Activated gamma-delta T cell (primary cell): ENCODE data around the gene NPY.
"Not testable (repeated sequence)": the region's sequence is repeated elsewhere in the genome, so short reads cannot be mapped to it uniquely, and the experiment has no call there.

Source experiments
- DNase-seq: peaks from one replicate; lab custom pipeline; 2025; lab: John Stamatoyannopoulos, UW
- total RNA-seq, 2 donors: gene quantifications; one replicate each; lab custom pipeline; 2026; lab: John Stamatoyannopoulos, UW

Gene NPY
- 0 reads per million in 2 donors for total RNA-seq

DNA sequence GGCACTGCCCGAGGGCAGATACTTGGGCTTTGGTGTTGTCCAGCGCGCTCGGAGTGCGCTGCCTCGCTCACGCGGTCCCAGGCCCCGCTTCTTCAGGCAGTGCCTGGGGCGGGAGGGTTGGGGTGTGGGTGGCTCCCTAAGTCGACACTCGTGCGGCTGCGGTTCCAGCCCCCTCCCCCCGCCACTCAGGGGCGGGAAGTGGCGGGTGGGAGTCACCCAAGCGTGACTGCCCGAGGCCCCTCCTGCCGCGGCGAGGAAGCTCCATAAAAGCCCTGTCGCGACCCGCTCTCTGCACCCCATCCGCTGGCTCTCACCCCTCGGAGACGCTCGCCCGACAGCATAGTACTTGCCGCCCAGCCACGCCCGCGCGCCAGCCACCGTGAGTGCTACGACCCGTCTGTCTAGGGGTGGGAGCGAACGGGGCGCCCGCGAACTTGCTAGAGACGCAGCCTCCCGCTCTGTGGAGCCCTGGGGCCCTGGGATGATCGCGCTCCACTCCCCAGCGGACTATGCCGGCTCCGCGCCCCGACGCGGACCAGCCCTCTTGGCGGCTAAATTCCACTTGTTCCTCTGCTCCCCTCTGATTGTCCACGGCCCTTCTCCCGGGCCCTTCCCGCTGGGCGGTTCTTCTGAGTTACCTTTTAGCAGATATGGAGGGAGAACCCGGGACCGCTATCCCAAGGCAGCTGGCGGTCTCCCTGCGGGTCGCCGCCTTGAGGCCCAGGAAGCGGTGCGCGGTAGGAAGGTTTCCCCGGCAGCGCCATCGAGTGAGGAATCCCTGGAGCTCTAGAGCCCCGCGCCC is at the start of gene NPY:
NPY (plus strand) TSS at position 294 of the 802 bp plus-strand sequence. CDS start 1,051 bp downstream, outside the sequence.
- peak; percentile 9 for DNase-seq

DNA sequence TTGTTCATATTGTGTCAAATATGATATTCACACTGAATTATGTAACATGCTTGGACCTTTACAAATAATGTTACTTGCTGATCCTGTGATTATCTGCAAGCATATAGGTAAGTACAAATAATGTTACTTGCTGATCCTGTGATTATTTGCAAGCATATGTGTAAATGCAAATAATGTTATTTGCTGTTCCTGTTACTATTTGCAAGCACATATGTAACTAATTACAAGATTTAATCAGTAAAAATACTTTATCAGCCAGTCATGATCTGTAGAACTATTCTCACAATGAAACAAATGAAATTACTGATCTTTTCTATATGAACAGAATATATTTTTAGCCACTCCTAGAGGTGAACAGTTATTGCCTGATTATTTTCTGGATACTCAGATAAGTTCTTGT is 44.7 kb upstream of the NPY start:
- no peak for DNase-seq

DNA sequence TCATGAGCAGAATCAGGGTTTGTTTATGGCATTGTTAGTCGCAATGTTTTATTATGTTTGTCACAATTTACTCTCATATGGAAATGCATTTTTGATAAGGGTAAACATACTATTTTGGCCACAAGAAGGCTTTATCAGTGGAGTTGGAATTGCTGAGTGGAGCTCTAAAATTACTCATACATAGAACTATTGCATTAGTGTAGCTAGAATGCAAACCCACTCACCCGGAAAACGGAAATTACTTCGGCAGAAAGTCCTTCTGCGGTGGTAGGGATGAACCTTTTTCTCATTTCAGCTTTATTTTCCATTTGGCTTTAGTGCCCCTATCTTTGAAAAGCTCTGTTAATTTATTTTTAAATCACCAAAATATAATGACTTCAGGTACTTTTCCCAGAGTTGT is 42.8 kb upstream of the NPY start:
- DNase-seq = no peak

DNA sequence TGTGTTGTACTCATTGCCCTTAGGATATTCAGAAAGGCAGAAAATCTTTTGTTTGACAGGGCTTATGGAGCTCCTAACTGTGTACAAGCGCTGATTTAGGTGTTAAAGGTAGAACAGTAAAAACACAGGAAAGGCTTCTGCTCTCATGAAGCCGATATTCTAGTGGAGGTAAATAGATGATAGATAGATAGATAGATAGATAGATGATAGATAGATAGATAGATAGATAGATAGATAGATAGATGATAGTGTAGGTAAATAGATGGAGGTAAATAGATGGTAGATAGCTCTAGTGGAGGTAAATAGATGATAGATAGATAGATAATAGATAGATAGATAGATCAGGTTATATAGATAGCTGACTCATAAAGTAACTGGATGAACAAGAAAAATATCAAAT is 39.4 kb upstream of the NPY start:
- no peak for DNase-seq

DNA sequence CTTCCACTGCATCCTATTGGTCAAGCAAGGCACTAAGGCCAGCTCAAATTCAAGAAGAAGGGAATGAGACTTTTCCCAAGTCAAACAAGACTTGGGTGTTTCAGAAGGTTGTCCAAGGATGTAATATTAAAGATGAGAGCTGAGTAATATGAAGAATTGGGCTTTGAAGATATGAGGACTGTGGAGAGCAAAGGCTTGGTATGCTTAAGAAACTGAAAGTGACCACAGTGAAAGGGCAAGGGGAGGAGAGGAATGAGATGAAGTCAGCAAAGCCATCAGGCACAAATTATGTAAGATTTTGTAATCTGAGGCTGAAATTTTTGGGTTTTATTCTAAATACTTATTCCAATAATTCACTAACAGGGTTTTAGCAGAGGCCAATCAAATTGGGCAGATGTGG is 38.6 kb upstream of the NPY start:
- DNase-seq = no peak

DNA sequence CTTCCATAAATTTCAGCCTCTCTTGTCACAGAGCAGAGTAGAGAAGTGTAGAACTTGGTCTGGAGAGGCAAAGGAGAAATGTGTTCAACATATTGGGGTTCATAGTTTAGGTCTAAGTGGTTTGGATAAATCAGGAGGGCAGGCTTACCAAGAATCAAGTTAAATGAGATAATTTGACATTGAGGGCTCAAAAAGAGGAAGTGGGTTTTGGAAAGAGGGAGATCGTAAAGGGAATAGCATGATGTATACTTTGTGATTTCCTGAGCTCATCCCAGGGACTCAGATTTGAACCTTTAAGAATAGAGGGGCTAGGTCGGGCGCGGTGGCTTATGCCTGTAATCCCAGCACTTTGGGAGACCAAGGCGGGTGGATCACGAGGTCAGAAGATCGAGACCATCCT is 34.7 kb upstream of the NPY start:
- DNase-seq = no peak

DNA sequence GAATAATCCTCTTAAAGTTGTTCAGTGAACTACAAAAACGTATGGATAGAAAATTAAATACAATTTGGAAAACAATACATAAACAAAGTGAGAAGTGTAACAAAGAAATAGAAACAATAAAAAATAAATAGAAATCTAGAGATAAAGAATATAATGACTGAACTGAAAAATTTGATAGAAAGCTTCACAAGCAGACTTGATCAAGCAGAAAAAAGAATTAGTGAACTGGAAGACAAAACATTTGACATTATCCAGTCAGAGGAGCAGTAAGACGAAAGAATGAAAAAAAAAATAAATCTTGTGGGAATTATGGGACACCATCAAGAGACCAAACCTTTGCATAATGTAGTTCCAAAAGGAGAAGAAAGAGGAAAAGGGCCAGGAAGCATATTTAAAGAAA is 32.4 kb upstream of the NPY start:
- DNase-seq = no peak

DNA sequence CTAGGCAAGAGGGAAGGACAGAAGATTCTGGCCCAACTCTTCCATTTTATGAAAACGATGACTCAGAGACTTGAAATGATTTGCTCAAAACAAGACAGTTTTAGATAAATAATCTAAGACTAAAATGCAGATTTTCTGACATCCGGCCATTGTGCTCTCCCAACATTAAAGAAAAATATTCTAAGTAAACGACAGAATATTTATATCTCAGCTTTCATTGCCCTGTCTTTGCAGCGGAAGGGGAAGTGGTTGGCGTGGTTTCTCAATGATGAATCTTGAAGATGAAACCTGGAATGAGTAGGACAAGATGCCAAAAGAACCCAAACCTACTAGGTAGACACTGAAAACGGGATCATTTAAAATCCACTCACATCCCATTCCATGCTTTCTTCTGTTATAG is 28.9 kb upstream of the NPY start:
- DNase-seq = no peak

DNA sequence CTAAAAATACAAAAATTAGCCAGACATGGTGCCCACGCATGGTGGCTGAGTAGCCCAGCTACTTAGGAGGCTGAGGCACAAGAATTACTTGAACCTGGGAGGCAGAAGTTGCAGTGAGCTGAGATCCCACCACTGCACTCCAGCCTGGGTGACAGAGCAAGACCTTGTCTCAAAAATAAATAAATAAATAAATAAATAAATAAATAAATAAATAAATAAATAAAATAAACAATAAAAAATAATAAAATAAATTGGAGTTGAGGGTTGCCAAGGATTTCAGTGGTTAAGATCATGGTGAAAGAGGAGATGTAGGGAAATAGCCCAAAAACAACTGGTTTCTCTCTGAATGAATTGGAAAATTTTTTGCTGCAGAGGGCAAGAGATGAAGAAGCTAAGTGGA is 25.7 kb upstream of the NPY start:
- not testable (repeated sequence) for DNase-seq

DNA sequence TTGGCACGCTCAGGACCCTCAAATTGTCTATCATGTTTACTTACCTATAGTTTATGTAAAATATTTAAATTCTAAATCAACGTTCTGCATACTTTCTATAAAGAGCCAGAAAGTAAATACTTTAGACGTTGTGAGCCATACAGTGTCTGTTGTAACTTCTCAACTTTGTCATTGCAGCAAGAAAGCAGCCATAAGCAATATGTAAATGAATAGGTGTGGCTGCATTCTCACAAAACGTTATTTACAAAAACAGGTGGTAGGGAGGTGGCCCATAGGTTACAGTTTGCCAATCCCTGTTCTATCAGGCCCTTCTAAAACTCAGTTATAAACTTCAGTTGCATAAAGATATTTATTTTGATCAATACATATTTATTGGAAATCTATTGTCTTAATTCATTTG is 12.1 kb upstream of the NPY start:
- DNase-seq = no peak

DNA sequence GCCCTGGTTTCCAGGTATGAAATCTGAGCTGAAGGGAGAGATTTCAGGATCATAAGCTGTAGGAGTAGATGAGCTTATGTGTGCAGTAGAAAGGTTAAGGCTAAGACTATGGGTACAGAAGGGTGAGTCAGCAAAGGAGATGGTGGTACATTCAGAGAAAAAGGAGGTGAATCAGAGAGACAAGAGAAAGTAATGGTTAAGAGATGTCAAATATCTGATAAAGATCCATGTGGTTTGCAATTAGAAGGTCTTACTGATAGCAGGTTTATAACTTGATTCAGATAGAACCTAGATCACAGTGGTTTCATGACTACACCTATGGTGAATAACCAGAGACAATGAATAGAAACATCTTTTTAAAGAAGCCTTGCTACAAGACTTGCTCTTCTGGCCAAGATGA is 4.5 kb upstream of the NPY start:
- DNase-seq = no peak

DNA sequence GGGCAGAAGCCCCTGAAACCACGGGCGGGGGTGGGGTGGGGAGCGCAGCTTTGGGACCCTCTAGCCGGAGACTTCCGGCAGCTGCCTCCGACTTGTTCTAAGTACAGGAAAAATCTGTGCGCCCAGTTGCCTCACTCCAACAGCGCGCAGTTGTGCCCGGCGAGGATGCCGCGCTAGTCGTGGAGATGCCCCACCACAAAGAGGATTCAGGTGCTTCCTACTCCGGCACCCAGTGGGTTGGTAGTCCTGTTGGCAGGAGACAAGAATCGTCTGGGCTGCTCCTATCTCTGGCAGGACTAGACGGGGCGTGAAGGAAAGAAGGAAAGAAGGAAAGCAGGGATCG is 465 bp upstream of the NPY start:
- DNase-seq = no peak

DNA sequence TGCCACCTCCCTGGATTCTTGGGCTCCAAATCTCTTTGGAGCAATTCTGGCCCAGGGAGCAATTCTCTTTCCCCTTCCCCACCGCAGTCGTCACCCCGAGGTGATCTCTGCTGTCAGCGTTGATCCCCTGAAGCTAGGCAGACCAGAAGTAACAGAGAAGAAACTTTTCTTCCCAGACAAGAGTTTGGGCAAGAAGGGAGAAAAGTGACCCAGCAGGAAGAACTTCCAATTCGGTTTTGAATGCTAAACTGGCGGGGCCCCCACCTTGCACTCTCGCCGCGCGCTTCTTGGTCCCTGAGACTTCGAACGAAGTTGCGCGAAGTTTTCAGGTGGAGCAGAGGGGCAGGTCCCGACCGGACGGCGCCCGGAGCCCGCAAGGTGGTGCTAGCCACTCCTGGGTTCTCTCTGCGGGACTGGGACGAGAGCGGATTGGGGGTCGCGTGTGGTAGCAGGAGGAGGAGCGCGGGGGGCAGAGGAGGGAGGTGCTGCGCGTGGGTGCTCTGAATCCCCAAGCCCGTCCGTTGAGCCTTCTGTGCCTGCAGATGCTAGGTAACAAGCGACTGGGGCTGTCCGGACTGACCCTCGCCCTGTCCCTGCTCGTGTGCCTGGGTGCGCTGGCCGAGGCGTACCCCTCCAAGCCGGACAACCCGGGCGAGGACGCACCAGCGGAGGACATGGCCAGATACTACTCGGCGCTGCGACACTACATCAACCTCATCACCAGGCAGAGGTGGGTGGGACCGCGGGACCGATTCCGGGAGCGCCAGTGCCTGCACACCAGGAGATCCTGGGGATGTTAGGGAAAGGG is 913 bp downstream of the NPY start:
- DNase-seq = no peak

DNA sequence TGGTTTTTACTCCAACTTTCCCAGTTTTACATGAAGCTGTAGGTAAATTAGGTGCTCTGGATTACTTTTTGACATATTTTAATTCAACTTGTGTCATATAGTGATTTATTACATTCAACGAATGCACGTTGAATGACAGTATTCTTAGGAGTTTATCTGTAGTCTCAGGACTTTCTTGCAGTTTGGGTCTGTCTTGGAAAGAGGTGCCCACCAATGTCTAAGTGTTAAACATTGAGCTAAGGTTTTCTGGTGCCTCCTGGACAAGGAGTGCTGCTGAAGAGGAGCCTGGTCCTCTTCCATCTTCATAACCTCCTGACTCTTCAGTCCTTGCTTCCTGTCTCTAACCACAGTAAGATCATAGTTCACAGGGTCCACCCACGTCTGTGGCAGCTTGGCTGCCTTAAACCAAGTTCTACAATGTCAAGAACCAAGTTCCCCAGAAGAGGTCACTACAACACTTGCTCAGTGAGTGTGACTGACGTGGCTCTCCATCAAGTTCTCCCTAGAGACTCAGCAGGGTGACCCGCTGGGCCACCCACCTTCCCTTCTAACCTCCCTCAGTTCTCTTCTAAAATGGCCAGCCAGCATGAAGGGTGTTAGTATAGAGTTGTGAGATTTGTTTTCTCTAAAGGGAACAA is 6.1 kb downstream of the NPY start:
- no peak for DNase-seq

DNA sequence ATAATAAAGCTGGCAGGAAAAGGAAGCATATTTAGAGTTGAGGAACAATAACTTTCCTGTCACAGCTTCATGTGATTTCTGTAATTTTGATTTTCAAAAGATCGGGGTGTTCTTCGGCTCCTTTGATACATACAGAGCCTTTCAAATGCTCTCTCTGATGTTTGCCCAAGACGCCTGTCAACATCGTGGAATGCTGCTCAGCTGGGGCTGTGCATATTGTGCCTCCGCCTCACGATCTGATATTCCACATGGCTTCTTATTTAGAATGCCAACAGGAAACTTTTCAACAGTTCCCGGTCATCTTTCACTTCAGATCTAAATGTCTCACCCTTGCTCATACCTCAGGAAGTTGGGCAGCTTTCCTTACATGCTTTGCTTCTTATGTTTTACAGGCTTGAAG is 7.3 kb downstream of the NPY start:
- DNase-seq = no peak

DNA sequence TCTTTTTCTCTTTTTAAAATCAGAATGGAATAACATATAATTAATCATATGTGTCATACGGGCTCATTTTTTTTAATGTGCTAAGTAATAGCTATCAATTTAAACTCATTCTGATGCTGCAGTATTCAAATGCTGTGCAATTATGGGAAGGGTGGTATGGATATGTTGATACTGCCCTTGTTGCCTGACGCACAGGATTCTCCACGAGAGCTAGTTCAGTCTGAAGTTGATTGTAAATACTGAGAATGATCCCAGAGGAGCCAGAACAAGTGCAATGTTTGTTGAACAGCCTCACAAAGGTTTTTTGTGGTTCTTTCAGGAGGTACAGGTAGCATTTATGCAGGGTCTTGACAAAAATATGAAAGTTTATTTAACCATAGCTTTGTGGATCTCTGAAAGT is 13.4 kb downstream of the NPY start:
- DNase-seq = no peak

DNA sequence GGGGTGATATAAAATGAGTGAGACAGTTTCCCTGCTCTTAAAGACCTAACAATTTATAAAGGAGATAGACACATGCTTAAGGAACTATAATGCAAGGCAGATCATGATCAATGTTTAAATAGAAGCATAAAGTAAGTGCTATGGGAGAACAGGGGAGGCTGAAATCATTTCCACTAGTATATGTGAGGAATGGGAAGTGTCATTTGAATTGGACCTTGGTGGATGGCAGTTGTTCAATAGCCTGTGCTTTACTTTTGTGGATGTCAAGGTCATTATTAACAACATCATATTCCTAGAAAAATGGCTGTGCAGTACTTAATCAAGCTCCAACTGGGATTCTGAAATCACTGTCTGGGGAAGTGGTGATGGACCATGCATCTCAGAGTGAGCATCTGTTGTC is 14.7 kb downstream of the NPY start:
- DNase-seq = no peak

DNA sequence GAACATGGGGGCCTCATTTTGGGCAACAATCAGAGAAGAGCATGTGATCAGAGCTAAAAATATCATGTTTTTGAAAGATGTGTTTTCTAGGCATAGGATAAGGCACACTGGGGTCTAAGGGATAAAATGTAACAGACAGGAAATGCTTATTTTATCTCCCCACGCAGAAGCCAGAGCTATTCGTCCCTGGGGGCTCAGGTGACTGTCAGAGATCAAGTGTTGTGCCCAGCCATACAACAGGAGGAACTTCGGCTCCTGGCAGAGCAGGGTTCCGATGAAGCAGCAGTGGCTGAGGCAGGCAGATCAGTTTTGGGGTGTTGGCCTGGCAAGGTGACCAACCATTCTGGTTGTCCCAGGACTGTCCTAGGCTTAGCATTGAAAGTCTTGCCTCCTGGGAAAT is 15.2 kb downstream of the NPY start:
- no peak for DNase-seq

DNA sequence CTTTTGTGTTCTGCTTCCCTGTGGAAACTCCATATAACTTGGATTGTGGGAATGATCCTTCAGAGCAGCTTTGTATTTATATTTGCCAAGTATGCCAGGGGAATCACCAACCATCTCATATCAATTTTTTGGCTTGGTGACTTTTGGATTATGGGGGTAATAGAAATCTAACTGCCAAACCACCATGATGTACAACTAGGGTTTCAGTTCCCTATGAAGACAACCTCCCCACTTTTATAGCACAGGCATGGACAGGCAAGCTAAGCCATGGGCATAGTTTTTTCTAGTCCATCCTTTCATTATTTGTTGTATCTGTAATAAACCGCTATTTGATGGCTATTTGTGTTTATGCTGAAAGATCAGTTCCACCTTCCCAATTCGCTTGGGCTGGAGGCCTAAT is 17.7 kb downstream of the NPY start:
- no peak for DNase-seq

DNA sequence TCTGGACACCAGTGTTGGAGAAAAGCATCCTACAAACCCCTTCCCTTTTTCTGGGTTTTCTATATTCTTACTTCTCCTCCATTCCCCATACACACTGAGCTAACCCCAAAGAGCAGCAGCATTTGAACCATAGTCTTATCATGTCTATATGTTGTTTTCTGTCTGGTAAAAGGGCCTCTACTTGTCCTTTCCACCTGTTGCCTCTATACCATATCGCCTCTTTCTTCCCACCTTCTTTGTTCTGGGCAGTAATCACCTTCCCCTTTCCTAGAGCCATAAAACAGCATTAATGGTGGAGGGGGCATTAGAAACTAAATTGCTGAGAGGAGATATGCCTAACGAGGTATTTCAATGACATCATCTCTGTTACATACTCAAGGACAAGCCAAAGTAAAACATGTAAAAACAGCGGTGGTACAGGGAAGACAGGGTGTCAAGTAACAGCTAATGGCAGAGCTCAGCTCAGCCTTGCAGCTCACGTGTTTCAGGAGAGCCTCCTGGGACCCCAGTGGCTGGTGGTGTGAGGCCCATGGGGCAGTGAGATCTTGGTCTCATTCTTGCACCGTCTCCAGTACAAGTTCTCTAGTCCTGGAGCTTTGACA is 20.6 kb downstream of the NPY start:
- DNase-seq = no peak

DNA sequence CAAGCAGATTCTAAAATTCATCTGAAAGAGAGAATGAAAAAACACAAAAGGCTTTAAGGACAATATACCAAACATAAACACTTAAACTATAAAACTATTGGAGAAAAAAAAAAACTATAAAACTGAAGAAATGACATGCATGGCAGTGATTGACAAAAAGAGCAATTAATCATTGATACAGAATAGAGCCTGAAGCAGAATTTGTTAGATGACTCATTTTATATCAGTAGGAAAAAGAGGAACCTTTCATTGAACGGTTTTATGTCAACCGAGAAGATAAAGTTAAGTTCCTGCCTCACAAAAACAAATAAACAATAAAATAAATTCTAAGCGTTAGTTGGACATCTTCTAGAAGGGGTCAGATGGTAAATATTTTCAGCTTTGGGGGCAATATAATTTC is 23.3 kb downstream of the NPY start:
- no peak for DNase-seq

DNA sequence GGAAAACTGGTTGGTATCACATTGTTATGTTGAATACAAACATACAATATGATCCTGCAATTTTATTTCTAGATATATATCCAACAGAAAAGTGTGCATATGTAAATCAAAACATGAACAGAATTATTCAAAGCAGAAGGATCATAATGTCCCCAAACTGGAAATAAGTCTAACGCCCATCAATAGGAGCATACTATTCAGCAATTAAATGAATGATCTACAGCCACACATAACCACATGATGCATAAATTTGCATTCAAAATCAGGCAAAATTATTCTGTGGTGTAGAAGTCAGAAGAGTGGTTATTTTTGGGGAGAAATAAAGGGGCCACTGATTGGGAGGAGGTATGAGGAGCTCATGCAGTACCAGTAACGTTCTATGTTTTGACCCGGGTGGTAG is 28.6 kb downstream of the NPY start:
- DNase-seq = no peak

DNA sequence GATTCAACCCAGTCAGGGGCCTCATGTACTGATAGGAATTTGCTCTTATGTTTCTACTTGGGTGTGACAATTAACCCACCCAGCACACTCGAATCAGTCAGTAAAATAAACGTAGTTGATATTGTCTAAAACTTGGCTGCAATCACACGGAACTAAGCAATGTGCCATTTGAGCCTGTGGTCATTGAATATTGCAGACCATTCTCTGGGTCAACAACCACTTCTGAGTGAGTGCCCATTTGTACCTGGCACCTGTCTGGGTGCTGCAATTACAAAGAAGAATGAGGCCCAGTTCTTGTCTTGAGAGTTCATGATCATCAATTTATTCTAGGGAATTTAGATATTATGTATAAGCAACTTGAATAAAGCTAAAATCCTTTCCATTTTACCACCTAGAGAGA is 29.8 kb downstream of the NPY start:
- DNase-seq = no peak
